Activated naive CD8-positive, alpha-beta T cell treated with anti-CD3 and anti-CD28 coated beads, Interleukin-2, amount 50 U/mL, for 24 hours (primary cell): ENCODE measurements around the gene SHANK2.

ENCODE experiments used
- ATAC-seq: fragments of 150-1000 bp; cut with Tn5 transposase; one replicate; pipeline ENCODE4 v1.10.0; 2021
- DNase-seq: peaks from one replicate; pipeline ENCODE4 v3.0.0; 2021
- H3K27ac Mint-ChIP-seq: one replicate; pipeline ENCODE4 v1.8.0; 2021; ENCODE audit warnings: mild to moderate bottlenecking, mixed read lengths
- H3K27me3 Mint-ChIP-seq: one replicate; pipeline ENCODE4 v1.8.0; 2021; ENCODE audit warnings: mixed read lengths
- H3K36me3 Mint-ChIP-seq: one replicate; pipeline ENCODE4 v1.8.0; 2021; ENCODE audit warnings: low read depth, mixed read lengths
- H3K4me1 Mint-ChIP-seq: one replicate; pipeline ENCODE4 v1.8.0; 2021; ENCODE audit warnings: mixed read lengths
- H3K4me3 Mint-ChIP-seq: one replicate; pipeline ENCODE4 v1.8.0; 2021; ENCODE audit warnings: mild to moderate bottlenecking, moderate library complexity, mixed read lengths
- H3K9me3 Mint-ChIP-seq: one replicate; pipeline ENCODE4 v1.8.0; 2021; ENCODE audit warnings: mixed read lengths

SHANK2 gene

DNA sequence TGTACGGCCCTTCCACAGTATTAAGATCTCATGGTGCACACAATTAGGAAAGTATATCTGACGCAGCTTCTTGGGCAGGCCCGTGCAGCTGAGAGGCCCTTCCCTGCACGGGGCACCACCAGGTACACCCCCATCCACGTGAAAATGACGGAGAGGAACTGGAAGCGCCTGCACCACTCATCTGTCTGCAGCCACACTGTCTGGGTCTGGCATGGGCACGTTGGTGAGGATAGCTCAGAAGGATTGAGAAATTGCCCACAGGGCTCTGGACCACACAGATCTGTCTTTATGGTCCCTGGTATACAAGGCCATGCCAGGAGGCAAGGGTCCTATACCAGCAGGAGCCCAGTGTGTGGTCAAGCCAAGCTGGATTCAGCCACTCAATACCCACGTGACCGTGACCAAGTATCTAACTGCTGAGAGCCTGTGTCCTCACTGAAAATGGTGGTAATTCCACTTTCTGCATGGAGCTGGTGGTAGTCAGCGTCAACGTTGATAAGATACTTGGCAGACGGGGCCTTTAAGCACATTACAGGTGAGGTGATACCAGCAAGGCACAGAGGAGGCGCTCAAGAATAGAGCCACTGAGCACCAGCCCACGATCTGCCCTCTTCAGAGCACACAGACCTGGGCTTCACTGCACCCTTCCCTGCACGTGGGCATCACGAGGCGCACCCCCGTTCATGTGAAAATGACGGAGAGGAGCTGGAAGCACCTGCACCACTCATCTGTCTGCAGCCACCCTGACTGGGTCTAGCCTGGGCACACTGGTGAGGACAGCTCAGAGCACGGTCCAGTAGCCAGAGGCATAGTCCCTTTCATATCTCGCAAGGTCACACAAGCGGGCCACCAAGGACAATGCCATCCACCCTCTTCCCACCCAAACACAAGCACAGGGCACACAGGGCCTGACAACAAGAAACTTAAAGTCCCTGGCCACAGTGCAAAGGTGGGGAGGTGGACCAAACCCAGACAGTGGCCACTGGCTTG lies 28.4 kb downstream of the SHANK2 start:
- H3K27ac Mint-ChIP-seq: no peak overlapping the region
- no peak overlapping the region for H3K4me3 Mint-ChIP-seq
- no peaks in the 10 kb centered on the region for H3K4me1 Mint-ChIP-seq
- no peak for ATAC-seq
- no peak for DNase-seq
- H3K27me3 Mint-ChIP-seq: peaks cover 12% of the 10 kb centered on the region
- H3K9me3 Mint-ChIP-seq: peaks cover 26% of the 10 kb centered on the region
- H3K36me3 Mint-ChIP-seq: peaks cover 2% of the 10 kb centered on the region

GRCh38 chr11:71223081-71223405 lies 29.3 kb downstream of the SHANK2 start:
- ATAC-seq: no peak

GRCh38 chr11:71222318-71223080 lies 29.9 kb downstream of the SHANK2 start:
- H3K4me1 Mint-ChIP-seq: no peaks in the 10 kb centered on the region
- ATAC-seq (no peak), DNase-seq (no peak)
- peaks cover 11% of the 10 kb centered on the region for H3K27me3 Mint-ChIP-seq
- no peak overlapping the region for H3K4me3 Mint-ChIP-seq
- no peak overlapping the region for H3K27ac Mint-ChIP-seq
- H3K9me3 Mint-ChIP-seq: peaks cover 20% of the 10 kb centered on the region
- peaks cover 2% of the 10 kb centered on the region for H3K36me3 Mint-ChIP-seq

More at GRCh38 chr11:71223081-71223405, 29.3 kb downstream of the SHANK2 start:
- Mint-ChIP-seq H3K9me3 (peaks cover 25% of the 10 kb centered on the region), H3K27me3 (peaks cover 11% of the 10 kb centered on the region), H3K27ac (no peak overlapping the region), H3K4me1 (no peaks in the 10 kb centered on the region), H3K36me3 (peaks cover 2% of the 10 kb centered on the region), H3K4me3 (no peak overlapping the region)
- no peak for DNase-seq

DNA sequence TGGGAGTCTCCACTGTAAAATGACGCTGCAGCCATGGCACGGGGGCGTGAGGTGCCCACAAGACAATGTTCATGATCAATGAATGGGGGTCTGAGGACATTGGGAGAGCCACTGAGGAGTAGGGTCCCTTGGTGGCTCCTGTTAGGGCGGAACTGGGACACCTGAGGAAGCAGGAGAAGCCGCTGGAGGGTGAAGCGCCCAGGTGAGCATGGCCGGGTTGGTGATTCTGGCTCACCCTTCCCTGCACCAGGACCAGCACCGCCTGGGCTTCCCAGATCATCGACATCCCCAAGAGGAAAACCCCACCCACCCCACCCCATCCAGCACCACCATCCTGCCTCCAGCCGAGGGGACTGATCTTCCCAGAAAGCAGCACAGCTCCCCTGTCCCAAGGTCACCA lies 30.6 kb downstream of the SHANK2 start:
- no peak for ATAC-seq
- Mint-ChIP-seq H3K27ac (no peak overlapping the region), H3K27me3 (peaks cover 11% of the 10 kb centered on the region)

GRCh38 chr11:71221201-71221600 lies 31.2 kb downstream of the SHANK2 start:
- Mint-ChIP-seq H3K9me3 (peaks cover 11% of the 10 kb centered on the region), H3K27me3 (peaks cover 11% of the 10 kb centered on the region), H3K4me3 (no peak overlapping the region), H3K36me3 (no peaks in the 10 kb centered on the region), H3K4me1 (no peaks in the 10 kb centered on the region), H3K27ac (no peak overlapping the region)
- DNase-seq: no peak
- ATAC-seq: no peak

More for the DNA sequence above, 30.6 kb downstream of the SHANK2 start:
- no peak for DNase-seq
- no peaks in the 10 kb centered on the region for H3K4me1 Mint-ChIP-seq
- H3K9me3 Mint-ChIP-seq: peaks cover 13% of the 10 kb centered on the region
- H3K36me3 Mint-ChIP-seq: no peaks in the 10 kb centered on the region
- no peak overlapping the region for H3K4me3 Mint-ChIP-seq

GRCh38 chr11:71218789-71219499 lies 33.4 kb downstream of the SHANK2 start:
- H3K27ac Mint-ChIP-seq: no peak overlapping the region
- DNase-seq (no peak), ATAC-seq (no peak)
- no peaks in the 10 kb centered on the region for H3K36me3 Mint-ChIP-seq
- H3K4me1 Mint-ChIP-seq: no peaks in the 10 kb centered on the region
- no peak overlapping the region for H3K4me3 Mint-ChIP-seq
- no peaks in the 10 kb centered on the region for H3K9me3 Mint-ChIP-seq
- H3K27me3 Mint-ChIP-seq: peaks cover 15% of the 10 kb centered on the region

- no peak overlapping the region for H3K27ac Mint-ChIP-seq
- H3K36me3 Mint-ChIP-seq: no peaks in the 10 kb centered on the region
- DNase-seq (no peak), ATAC-seq (no peak)
- no peaks in the 10 kb centered on the region for H3K9me3 Mint-ChIP-seq
- no peaks in the 10 kb centered on the region for H3K4me1 Mint-ChIP-seq
- peaks cover 15% of the 10 kb centered on the region for H3K27me3 Mint-ChIP-seq
- no peak overlapping the region for H3K4me3 Mint-ChIP-seq
Observed at GRCh38 chr11:71215425-71215965, 36.9 kb downstream of the SHANK2 start.

DNA sequence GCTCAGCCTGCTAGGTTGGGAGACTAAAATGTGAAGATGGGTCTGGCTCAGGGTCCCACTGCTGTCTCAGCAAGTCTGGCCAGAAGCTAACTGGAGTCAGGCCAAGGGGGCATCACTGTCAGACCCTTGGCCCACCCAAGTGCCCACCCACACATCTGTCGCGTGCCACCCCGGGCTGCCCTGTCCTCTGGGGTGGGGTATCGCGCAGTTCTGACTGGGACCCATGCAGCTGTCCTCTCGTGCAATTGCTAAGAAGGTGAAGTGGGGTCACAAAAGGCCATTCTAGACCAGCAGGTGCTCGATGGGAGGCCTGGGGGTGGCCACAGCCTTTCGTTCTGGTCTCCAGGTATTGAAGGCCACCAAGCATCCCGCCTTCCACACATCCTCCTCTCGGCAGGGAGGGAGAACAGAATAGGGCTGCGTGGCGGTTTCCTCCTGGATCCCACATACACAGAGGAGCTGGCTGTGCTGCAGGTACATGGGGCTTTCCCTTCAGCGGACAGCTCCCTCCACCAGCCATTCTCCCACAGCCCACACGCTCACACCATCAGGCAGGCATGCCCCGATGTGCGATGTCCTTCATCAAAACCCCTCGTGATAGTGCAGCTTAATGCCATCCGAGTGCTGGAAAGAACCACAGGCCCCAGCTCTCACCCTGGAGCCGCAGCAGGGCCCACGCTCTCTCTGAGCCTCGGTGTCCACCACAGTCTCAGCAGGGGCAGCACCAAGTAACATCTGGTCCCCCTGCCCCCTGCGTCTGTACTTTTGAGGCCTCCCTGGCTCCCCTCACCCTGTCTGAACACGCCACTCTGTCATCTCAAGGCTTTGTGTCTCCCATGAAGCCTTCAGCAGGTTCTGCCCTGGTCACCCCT lies 37.6 kb downstream of the SHANK2 start:
- no peak overlapping the region for H3K27ac Mint-ChIP-seq
- no peaks in the 10 kb centered on the region for H3K9me3 Mint-ChIP-seq
- ATAC-seq (no peak), DNase-seq (no peak)
- H3K4me3 Mint-ChIP-seq: no peak overlapping the region
- H3K27me3 Mint-ChIP-seq: peaks cover 15% of the 10 kb centered on the region
- no peaks in the 10 kb centered on the region for H3K4me1 Mint-ChIP-seq
- no peaks in the 10 kb centered on the region for H3K36me3 Mint-ChIP-seq

DNA sequence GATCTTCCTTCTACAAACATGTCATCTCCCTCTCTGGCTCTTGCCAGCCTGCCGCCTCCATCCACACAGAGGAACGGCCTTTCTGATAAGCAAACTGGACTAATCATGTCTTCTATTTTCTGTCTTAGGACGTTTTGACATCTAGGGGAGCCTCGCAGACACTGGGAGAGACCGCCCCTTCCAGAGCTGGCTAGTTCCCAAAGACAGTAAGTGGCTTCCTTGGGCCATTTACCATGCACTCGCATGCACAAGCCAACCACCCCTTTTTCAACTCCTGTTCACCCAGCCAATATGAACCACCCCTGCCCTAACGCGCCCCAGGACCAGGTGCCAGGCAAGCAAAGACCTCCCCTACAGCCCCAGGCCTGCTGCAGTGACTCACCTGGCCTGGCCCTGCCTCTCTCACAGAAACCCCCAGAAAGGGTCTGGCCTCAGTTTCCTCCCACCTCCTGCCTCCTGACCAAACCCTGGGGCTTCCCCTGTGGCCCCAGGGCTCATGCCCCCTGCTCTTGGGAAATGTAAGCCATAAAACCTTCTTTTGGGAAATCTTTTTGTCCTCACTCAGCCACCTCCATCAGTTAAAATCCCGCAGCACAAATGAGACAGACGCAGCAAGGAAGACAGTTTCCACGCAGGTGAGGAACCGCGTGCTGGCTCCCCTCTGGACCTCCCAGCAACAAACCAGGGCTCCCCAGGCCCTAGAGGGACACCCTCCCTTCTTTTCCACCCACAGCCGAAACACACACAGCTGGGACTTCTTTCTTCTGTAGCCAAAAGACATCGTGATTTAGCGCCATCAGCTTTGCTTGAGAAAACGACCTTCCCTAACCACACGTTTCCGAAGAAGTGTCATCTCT lies 38.5 kb downstream of the SHANK2 start:
- Mint-ChIP-seq H3K4me1 (no peaks in the 10 kb centered on the region), H3K36me3 (no peaks in the 10 kb centered on the region), H3K27ac (no peak overlapping the region), H3K4me3 (no peak overlapping the region), H3K9me3 (no peaks in the 10 kb centered on the region), H3K27me3 (peaks cover 8% of the 10 kb centered on the region)
- DNase-seq: no peak
- ATAC-seq: no peak

DNA sequence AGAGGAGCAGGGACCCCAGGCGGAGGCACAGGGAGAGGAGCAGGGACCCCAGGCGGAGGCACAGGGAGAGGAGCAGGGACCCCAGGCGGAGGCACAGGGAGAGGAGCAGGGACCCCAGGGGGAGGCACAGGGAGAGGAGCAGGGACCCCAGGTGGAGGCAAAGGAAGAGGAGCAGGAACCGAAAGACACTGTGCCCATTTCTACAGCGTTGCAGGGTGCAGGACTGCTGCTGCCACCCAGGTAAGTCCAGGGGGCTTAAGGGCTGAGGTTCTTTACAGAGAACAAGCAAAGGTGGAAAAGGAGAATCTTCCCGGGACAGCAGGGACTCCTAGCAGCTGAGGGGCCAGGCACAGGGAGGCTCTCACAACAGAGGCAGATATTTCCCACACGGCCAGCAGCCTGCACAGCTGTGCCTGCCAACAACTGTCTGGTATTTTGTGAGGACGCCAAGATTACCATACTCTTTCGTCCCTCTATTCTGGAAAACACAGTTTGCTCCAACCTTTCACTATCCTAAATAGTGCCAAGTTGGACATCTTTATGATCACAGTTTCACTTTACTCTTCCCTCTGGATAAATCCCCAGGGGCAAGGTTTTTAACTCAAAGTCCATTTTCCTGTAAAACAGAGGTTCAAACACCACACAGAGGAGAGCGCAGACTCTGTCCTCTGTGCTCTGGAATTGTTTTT lies 39.4 kb downstream of the SHANK2 start:
- Mint-ChIP-seq H3K4me1 (no peaks in the 10 kb centered on the region), H3K9me3 (no peaks in the 10 kb centered on the region), H3K27me3 (peaks cover 8% of the 10 kb centered on the region), H3K36me3 (no peaks in the 10 kb centered on the region), H3K27ac (no peak overlapping the region), H3K4me3 (no peak overlapping the region)
- ATAC-seq: no peak
- DNase-seq: no peak

DNA sequence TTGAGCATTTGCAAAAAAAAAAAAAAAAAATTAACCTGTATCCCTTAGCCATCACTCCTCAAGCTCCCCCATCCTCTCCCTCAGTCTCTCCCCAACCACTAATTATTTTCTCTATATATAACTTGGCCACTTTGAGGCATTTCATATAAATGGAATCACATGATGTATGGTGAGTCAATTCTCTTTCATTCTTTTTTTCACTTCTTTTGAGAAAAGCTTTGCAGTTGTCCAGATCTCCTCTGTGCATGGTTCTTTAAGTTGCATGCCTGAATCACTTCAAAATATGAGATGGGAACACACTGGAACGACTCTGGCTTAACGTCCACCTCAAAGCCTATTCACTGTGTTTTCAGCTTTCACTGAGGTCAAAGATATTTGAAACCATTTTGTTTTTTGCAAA lies 40.7 kb downstream of the SHANK2 start:
- ATAC-seq (no peak), DNase-seq (no peak)
- Mint-ChIP-seq H3K9me3 (no peaks in the 10 kb centered on the region), H3K27ac (no peak overlapping the region), H3K27me3 (peaks cover 8% of the 10 kb centered on the region), H3K4me1 (no peaks in the 10 kb centered on the region), H3K36me3 (no peaks in the 10 kb centered on the region), H3K4me3 (no peak overlapping the region)

- peaks cover 7% of the 10 kb centered on the region for H3K27me3 Mint-ChIP-seq
- H3K27ac Mint-ChIP-seq: no peak overlapping the region
Observed at GRCh38 chr11:71210861-71211260, 41.5 kb downstream of the SHANK2 start.

More at GRCh38 chr11:71210861-71211260, 41.5 kb downstream of the SHANK2 start:
- Mint-ChIP-seq H3K36me3 (no peaks in the 10 kb centered on the region), H3K4me3 (no peak overlapping the region), H3K4me1 (no peaks in the 10 kb centered on the region), H3K9me3 (no peaks in the 10 kb centered on the region)
- no peak for DNase-seq
- no peak for ATAC-seq
